Neural crest cell (in vitro differentiated cells): ENCODE results near the gene KTN1. TPM values are rescaled to one million over a fixed set of nuclear protein-coding genes. Genes with fewer than 3 reads are reported as not detected.

ENCODE experiments used
- DNase-seq: peaks from one replicate; pipeline ENCODE4 v3.0.0; 2021; ENCODE audit warnings: low read depth, mixed read lengths, low spot score
- H3K27ac Mint-ChIP-seq: one replicate; pipeline ENCODE4 v1.8.0; 2021; ENCODE audit warnings: mild to moderate bottlenecking, mixed read lengths; ENCODE audit not compliant: unreplicated experiment
- H3K27me3 Mint-ChIP-seq: 2 replicates; pipeline ENCODE4 v1.8.0; 2021; ENCODE audit warnings: low read depth, mild to moderate bottlenecking, mixed read lengths
- H3K36me3 Mint-ChIP-seq: 2 replicates; pipeline ENCODE4 v1.8.0; 2021; ENCODE audit warnings: low read depth, mild to moderate bottlenecking, mixed read lengths
- H3K4me1 Mint-ChIP-seq: 2 replicates; pipeline ENCODE4 v1.8.0; 2021; ENCODE audit warnings: mixed read lengths
- H3K4me3 Mint-ChIP-seq: one replicate; pipeline ENCODE4 v1.8.0; 2021; ENCODE audit warnings: mild to moderate bottlenecking, mixed read lengths
- H3K9me3 Mint-ChIP-seq: 2 replicates; pipeline ENCODE4 v1.8.0; 2021; ENCODE audit warnings: mixed read lengths
- CTCF ChIP-seq: fragments of 200-600 bp; sonication (generic); conservative IDR thresholded peaks from 2 replicates; pipeline ENCODE4 v1.5.0; 2021; ENCODE audit warnings: antibody characterized with exemption, mild to moderate bottlenecking
- total RNA-seq: library from RNA; stranded (reverse); gene quantifications from 2 replicates; pipeline ENCODE4 v1.2.1, GENCODE V29; 2021

Gene KTN1
- total RNA-seq, 1 donor from 2014 or later: 118 TPM

- Mint-ChIP-seq H3K27me3 (no peaks in the 10 kb centered on the region), H3K27ac (no peak overlapping the region), H3K36me3 (peaks cover 4% of the 10 kb centered on the region), H3K4me1 (no peaks in the 10 kb centered on the region), H3K9me3 (no peaks in the 10 kb centered on the region), H3K4me3 (no peak overlapping the region)
- TF ChIP-seq CTCF: no peak
- no peak for DNase-seq
These were observed 17.9 kb upstream of the KTN1 start for GRCh38 chr14:55562135-55562534.

GRCh38 chr14:55568618-55569017 is 11.4 kb upstream of the KTN1 start:
- Mint-ChIP-seq H3K36me3 (peaks cover 3% of the 10 kb centered on the region), H3K9me3 (no peaks in the 10 kb centered on the region), H3K4me1 (no peaks in the 10 kb centered on the region), H3K4me3 (no peak overlapping the region), H3K27me3 (no peaks in the 10 kb centered on the region), H3K27ac (no peak overlapping the region)
- no peak for DNase-seq
- TF ChIP-seq CTCF: no peak

- H3K4me1 Mint-ChIP-seq: no peaks in the 10 kb centered on the region
- DNase-seq: no peak
- no peak for TF ChIP-seq CTCF
- H3K27ac Mint-ChIP-seq: no peak overlapping the region
- peaks cover 3% of the 10 kb centered on the region for H3K36me3 Mint-ChIP-seq
- H3K9me3 Mint-ChIP-seq: no peaks in the 10 kb centered on the region
- no peaks in the 10 kb centered on the region for H3K27me3 Mint-ChIP-seq
- H3K4me3 Mint-ChIP-seq: no peak overlapping the region
These were observed 8.7 kb upstream of the KTN1 start for GRCh38 chr14:55571125-55571889.

GRCh38 chr14:55572578-55572977 is 7.4 kb upstream of the KTN1 start:
- peaks cover 3% of the 10 kb centered on the region for H3K36me3 Mint-ChIP-seq
- DNase-seq: no peak
- H3K27me3 Mint-ChIP-seq: no peaks in the 10 kb centered on the region
- no peak for TF ChIP-seq CTCF
- no peak overlapping the region for H3K4me3 Mint-ChIP-seq
- H3K27ac Mint-ChIP-seq: no peak overlapping the region
- no peaks in the 10 kb centered on the region for H3K9me3 Mint-ChIP-seq
- H3K4me1 Mint-ChIP-seq: no peaks in the 10 kb centered on the region

GRCh38 chr14:55574988-55575387 is 5.0 kb upstream of the KTN1 start:
- Mint-ChIP-seq H3K4me1 (peaks cover 16% of the 10 kb centered on the region), H3K27ac (no peak overlapping the region)
- no peak for DNase-seq

More at GRCh38 chr14:55574988-55575387, 5.0 kb upstream of the KTN1 start:
- H3K4me3 Mint-ChIP-seq: no peak overlapping the region
- no peaks in the 10 kb centered on the region for H3K9me3 Mint-ChIP-seq
- peaks cover 3% of the 10 kb centered on the region for H3K36me3 Mint-ChIP-seq
- H3K27me3 Mint-ChIP-seq: no peaks in the 10 kb centered on the region
- TF ChIP-seq CTCF: no peak
